Activated CD4-positive, alpha-beta T cell treated with anti-CD3 and anti-CD28 coated beads for 48 hours (primary cell): ENCODE data around the gene PRICKLE2.

Source experiments
- DNase-seq: peaks from one replicate; pipeline ENCODE4 v3.0.0-alpha.2; 2020

Gene PRICKLE2

GRCh38 chr3:64067506-64068346, 157.5 kb downstream of the PRICKLE2 start:
- DNase-seq, result no peak

GRCh38 chr3:64064804-64065203, 160.5 kb downstream of the PRICKLE2 start:
- no peak for DNase-seq

- no peak for DNase-seq
Observed at GRCh38 chr3:64063983-64064438, 161.3 kb downstream of the PRICKLE2 start.

- no peak for DNase-seq
Observed at GRCh38 chr3:64063207-64063982, 161.9 kb downstream of the PRICKLE2 start.

- DNase-seq, result no peak
Observed at GRCh38 chr3:64061628-64062027, 163.6 kb downstream of the PRICKLE2 start.

- DNase-seq, result no peak
Observed at GRCh38 chr3:64059484-64060175, 165.6 kb downstream of the PRICKLE2 start.

GRCh38 chr3:64058566-64058965, 166.7 kb downstream of the PRICKLE2 start:
- DNase-seq, result no peak

GRCh38 chr3:64057231-64057630, 168.0 kb downstream of the PRICKLE2 start:
- DNase-seq, result no peak

GRCh38 chr3:64056606-64057180, 168.6 kb downstream of the PRICKLE2 start:
- no peak for DNase-seq

- no peak for DNase-seq
Observed at GRCh38 chr3:64055076-64055475, 170.2 kb downstream of the PRICKLE2 start.

GRCh38 chr3:64054488-64054887, 170.8 kb downstream of the PRICKLE2 start:
- DNase-seq, result no peak

GRCh38 chr3:64053581-64053980, 171.7 kb downstream of the PRICKLE2 start:
- no peak for DNase-seq

- no peak for DNase-seq
Observed at GRCh38 chr3:64053117-64053516, 172.1 kb downstream of the PRICKLE2 start.

- DNase-seq, result no peak
Observed at GRCh38 chr3:64049832-64050231, 175.4 kb downstream of the PRICKLE2 start.

- DNase-seq, result peak; percentile 34
Observed at GRCh38 chr3:64049136-64049535, 176.1 kb downstream of the PRICKLE2 start.

GRCh38 chr3:64048631-64049061, 176.6 kb downstream of the PRICKLE2 start:
- peak; percentile 17 for DNase-seq

GRCh38 chr3:64047787-64048186, 177.5 kb downstream of the PRICKLE2 start:
- DNase-seq, result no peak

GRCh38 chr3:64046996-64047594, 178.2 kb downstream of the PRICKLE2 start:
- no peak for DNase-seq

- DNase-seq, result no peak
Observed at GRCh38 chr3:64046592-64046991, 178.7 kb downstream of the PRICKLE2 start.

- DNase-seq, result no peak
Observed at GRCh38 chr3:64042952-64043351, 182.3 kb downstream of the PRICKLE2 start.
